ENCODE data around the gene KAZN. TPM values are rescaled to one million over a fixed set of nuclear protein-coding genes. Genes with fewer than 3 reads are reported as not detected.

The KAZN gene
- polyA plus RNA-seq, 1 experiment: 5.5 TPM

GRCh38 chr1:15016526-15016925 lies 418.0 kb downstream of the KAZN start:
- ChIA-PET POLR2A (no interaction called here), CTCF (interaction anchor here (1.1 kb wide), 1 partner anchor 11 kb away, joined by 4 read pairs; no protein-coding TSS in a partner anchor)
- no peak for TF ChIP-seq CTCF (IDR thresholded peaks at IDR 0.05; ENCODE audit: insufficient read depth, low read depth, low read length)
- no peaks in the 10 kb centered on the region for H3K36me3 ChIP-seq (ENCODE audit: control insufficient read depth, insufficient read depth, low read length)
- no peak for DNase-seq (ENCODE audit: low read depth)
- H3K4me3 ChIP-seq (ENCODE audit: low read depth, low read length): no peak overlapping the region
- H3K27me3 ChIP-seq (ENCODE audit: control insufficient read depth, insufficient read depth, low read length): no peaks in the 10 kb centered on the region

- ChIA-PET POLR2A (no interaction called here), CTCF (interaction anchor here (0.6 to 1.1 kb wide), 2 partner anchors 11 to 47 kb away, joined by 4 to 5 read pairs; no protein-coding TSS in a partner anchor)
- Histone ChIP-seq H3K36me3 (ENCODE audit: control insufficient read depth, insufficient read depth, low read length) (no peaks in the 10 kb centered on the region), H3K4me3 (ENCODE audit: low read depth, low read length) (no peak overlapping the region), H3K27me3 (ENCODE audit: control insufficient read depth, insufficient read depth, low read length) (no peaks in the 10 kb centered on the region)
- no peak for DNase-seq (ENCODE audit: low read depth)
- TF ChIP-seq CTCF (IDR thresholded peaks at IDR 0.05; ENCODE audit: insufficient read depth, low read depth, low read length): no peak
Measured at GRCh38 chr1:15017120-15017519, 418.6 kb downstream of the KAZN start.

GRCh38 chr1:15018767-15019166 lies 420.3 kb downstream of the KAZN start:
- H3K36me3 ChIP-seq (ENCODE audit: control insufficient read depth, insufficient read depth, low read length): no peaks in the 10 kb centered on the region
- ChIA-PET CTCF (interaction anchor here (0.9 to 1.8 kb wide), 2 partner anchors 8 to 9 kb away, joined by 4 to 5 read pairs; no protein-coding TSS in a partner anchor), POLR2A (no interaction called here)
- no peaks in the 10 kb centered on the region for H3K27me3 ChIP-seq (ENCODE audit: control insufficient read depth, insufficient read depth, low read length)
- no peak for TF ChIP-seq CTCF (IDR thresholded peaks at IDR 0.05; ENCODE audit: insufficient read depth, low read depth, low read length)
- no peak for DNase-seq (ENCODE audit: low read depth)
- H3K4me3 ChIP-seq (ENCODE audit: low read depth, low read length): no peak overlapping the region

GRCh38 chr1:15020943-15021745 lies 422.7 kb downstream of the KAZN start:
- no peaks in the 10 kb centered on the region for H3K27me3 ChIP-seq (ENCODE audit: control insufficient read depth, insufficient read depth, low read length)
- POLR2A ChIA-PET: no interaction called here
- TF ChIP-seq CTCF (IDR thresholded peaks at IDR 0.05; ENCODE audit: insufficient read depth, low read depth, low read length): no peak
- DNase-seq (ENCODE audit: low read depth): no peak
- no peak overlapping the region for H3K4me3 ChIP-seq (ENCODE audit: low read depth, low read length)
- CTCF ChIA-PET: interaction anchor here (1.0 kb wide), 1 partner anchor 14 kb away, joined by 3 read pairs; no protein-coding TSS in a partner anchor
- H3K36me3 ChIP-seq (ENCODE audit: control insufficient read depth, insufficient read depth, low read length): 0 out of 2 replicates have a peak, but pooled peaks cover 1% of the 10 kb centered on the region

GRCh38 chr1:15022048-15022447 lies 423.6 kb downstream of the KAZN start:
- CTCF ChIA-PET: interaction anchor here (1.0 kb wide), 1 partner anchor 13 kb away, joined by 3 read pairs; no protein-coding TSS in a partner anchor
- Histone ChIP-seq H3K36me3 (ENCODE audit: control insufficient read depth, insufficient read depth, low read length) (0 out of 2 replicates have a peak, but pooled peaks cover 1% of the 10 kb centered on the region), H3K4me3 (ENCODE audit: low read depth, low read length) (no peak overlapping the region), H3K27me3 (ENCODE audit: control insufficient read depth, insufficient read depth, low read length) (no peaks in the 10 kb centered on the region)
- no peak for DNase-seq (ENCODE audit: low read depth)
- POLR2A ChIA-PET: no interaction called here
- TF ChIP-seq CTCF (IDR thresholded peaks at IDR 0.05; ENCODE audit: insufficient read depth, low read depth, low read length): no peak

All from BJ (cell line).